GM18867 (cell line): ENCODE measurements around the gene NCAN.
"Not testable (repeated sequence)": the region's sequence is repeated elsewhere in the genome, so short reads cannot be mapped to it uniquely, and the experiment has no call there.

ENCODE experiments used
- ATAC-seq: cut with Tn5 transposase; IDR thresholded peaks from one replicate; pipeline ENCODE4 v1.9.1; 2021; ENCODE audit warnings: mild to moderate bottlenecking, moderate library complexity; ENCODE audit not compliant: unreplicated experiment

NCAN gene

GRCh38 chr19:19192910-19193423 lies 18.8 kb upstream of the NCAN start:
- ATAC-seq = no peak

GRCh38 chr19:19193926-19194325 lies 17.8 kb upstream of the NCAN start:
- no peak for ATAC-seq

- ATAC-seq = no peak
Measured at GRCh38 chr19:19201697-19202630, 9.8 kb upstream of the NCAN start.

GRCh38 chr19:19202707-19203011 lies 9.1 kb upstream of the NCAN start:
- ATAC-seq = no peak

GRCh38 chr19:19203012-19203856 lies 8.5 kb upstream of the NCAN start, which contains the start of gene NR2C2AP:
Gene NR2C2AP, minus strand, starts transcription at chr19:19203414. Its CDS starts 354 bp downstream, at chr19:19203060.
- peak; percentile 68 for ATAC-seq

GRCh38 chr19:19204181-19204580 lies 7.6 kb upstream of the NCAN start:
- no peak for ATAC-seq

- ATAC-seq = no peak
Measured at GRCh38 chr19:19205416-19206410, 6.0 kb upstream of the NCAN start.

- no peak for ATAC-seq
Measured at GRCh38 chr19:19206938-19207337, 4.8 kb upstream of the NCAN start.

GRCh38 chr19:19207637-19208572 lies 3.9 kb upstream of the NCAN start:
- ATAC-seq = no peak

- no peak for ATAC-seq
Measured at GRCh38 chr19:19209372-19209771, 2.4 kb upstream of the NCAN start.

GRCh38 chr19:19212916-19213315 lies 1.2 kb downstream of the NCAN start:
- ATAC-seq = no peak

GRCh38 chr19:19213426-19214158 lies 1.8 kb downstream of the NCAN start:
- ATAC-seq = no peak

GRCh38 chr19:19214159-19214490 lies 2.4 kb downstream of the NCAN start:
- no peak for ATAC-seq

GRCh38 chr19:19214892-19215291 lies 3.1 kb downstream of the NCAN start:
- ATAC-seq = no peak

GRCh38 chr19:19215792-19216191 lies 4.0 kb downstream of the NCAN start:
- ATAC-seq = no peak

GRCh38 chr19:19217099-19217498 lies 5.3 kb downstream of the NCAN start:
- ATAC-seq = no peak

GRCh38 chr19:19218911-19219310 lies 7.2 kb downstream of the NCAN start:
- ATAC-seq = no peak

- not testable (repeated sequence) for ATAC-seq
Measured at GRCh38 chr19:19221000-19221399, 9.2 kb downstream of the NCAN start.

GRCh38 chr19:19223060-19223459 lies 11.3 kb downstream of the NCAN start:
- no peak for ATAC-seq
